HepG2 (cell line): ENCODE data around the gene MAPK11. TPM values are rescaled to one million over a fixed set of nuclear protein-coding genes. Genes with fewer than 3 reads are reported as not detected.

Source experiments
- ARID4A ChIP-seq: sonication (generic); formaldehyde crosslinking; IDR thresholded peaks from 2 replicates; pipeline ENCODE4 v1.5.0; 2020; ENCODE audit warnings: mild to moderate bottlenecking, missing genetic modification reagents, borderline replicate concordance
- BORCS8-MEF2B ChIP-seq: sonication (generic); formaldehyde crosslinking; IDR thresholded peaks from 2 replicates; pipeline ENCODE4 v1.8.0; 2022; ENCODE audit warnings: mild to moderate bottlenecking, missing genetic modification reagents
- FIP1L1 ChIP-seq: fragments of 200-400 bp; formaldehyde crosslinking; IDR thresholded peaks from 2 replicates; pipeline ENCODE4 v1.6.1; 2018; ENCODE audit warnings: low read depth, mild to moderate bottlenecking, low read length, moderate library complexity, borderline replicate concordance; ENCODE audit not compliant: insufficient read depth
- HINFP ChIP-seq: sonication (generic); formaldehyde crosslinking; IDR thresholded peaks from 2 replicates; pipeline ENCODE4 v1.4.0; 2020; ENCODE audit warnings: low read depth, mild to moderate bottlenecking, missing genetic modification reagents
- KAT7 ChIP-seq: IDR thresholded peaks from 2 replicates; pipeline ENCODE4 v1.6.1; 2018; ENCODE audit warnings: borderline replicate concordance, missing compliant biosample characterization
- KLF6 ChIP-seq: IDR thresholded peaks from 2 replicates; pipeline ENCODE4 v1.8.0; 2016; ENCODE audit warnings: missing biosample characterization, missing genetic modification reagents
- RORA ChIP-seq: sonication (generic); formaldehyde crosslinking; IDR thresholded peaks from 2 replicates; pipeline ENCODE4 v1.5.0; 2020; ENCODE audit warnings: mild to moderate bottlenecking, missing genetic modification reagents, moderate library complexity
- ZFP91 ChIP-seq: sonication (generic); formaldehyde crosslinking; IDR thresholded peaks from 2 replicates; pipeline ENCODE4 v1.9.0; 2022; ENCODE audit warnings: missing genetic modification reagents, mild to moderate bottlenecking, borderline replicate concordance
- ZNF225 ChIP-seq: sonication (generic); formaldehyde crosslinking; IDR thresholded peaks from 2 replicates; pipeline ENCODE4 v1.4.0; 2020; ENCODE audit warnings: mild to moderate bottlenecking, missing genetic modification reagents
- ZNF253 ChIP-seq: sonication (generic); formaldehyde crosslinking; IDR thresholded peaks from 2 replicates; pipeline ENCODE4 v1.8.0; 2022; ENCODE audit warnings: mild to moderate bottlenecking, missing genetic modification reagents, borderline replicate concordance
- ZNF256 ChIP-seq: sonication (generic); formaldehyde crosslinking; conservative IDR thresholded peaks from 2 replicates; pipeline ENCODE4 v1.4.0; 2020; ENCODE audit warnings: missing genetic modification reagents
- polyA plus RNA-seq, 8 experiments: library from polyadenylated mRNA; depleted of rRNA in 3 of 8; stranded (reverse) in 7 of 8; unstranded in 1 of 8; fragments of >200 nt; fragmentation: Illumina TruSeq in 4 of 8; extraction: Trizol in 4 of 8; gene quantifications; 2 replicates each; pipeline versions ENCODE4 v1.2.1 to v1.2.3, GENCODE V29; 2011 to 2016; ENCODE audit warnings: low read depth in 4 of 8, missing spikeins in 1 of 8, mixed read lengths in 1 of 8; ENCODE audit not compliant: insufficient read depth in 1 of 8
- total RNA-seq, 5 experiments: library from RNA; depleted of rRNA; stranded (reverse); fragments of >200 nt; fragmentation: Illumina TruSeq; extraction: Trizol; gene quantifications; 2 replicates each; pipeline ENCODE4 v1.2.3, GENCODE V29; 2016; ENCODE audit warnings: low read depth in 1 of 5
- TF ChIP-seq, protein P1 (sequence below): sonication (generic); formaldehyde crosslinking; IDR thresholded peaks from 2 replicates; pipeline ENCODE4 v1.5.0; 2020; ENCODE audit warnings: missing genetic modification reagents, mild to moderate bottlenecking, borderline replicate concordance

MAPK11 gene
- total and polyA plus RNA-seq, 2 of the 13 experiments (the other 11 are each of a cell fraction or from before 2014, with no cell fraction given), result 0.15 to 0.17 TPM

GRCh38 chr22:50244420-50245213, 25.6 kb downstream of the MAPK11 start, which contains the start of gene TUBGCP6 (continued):
- TF ChIP-seq ARID4A, result peak; percentile 96
- peak; percentile 87 for TF ChIP-seq ZFP91 (CRISPR knock-in tag)
- peak; percentile 89 for TF ChIP-seq KLF6 (CRISPR knock-in tag)
- no peak for TF ChIP-seq ZNF253 (CRISPR knock-in tag)
- TF ChIP-seq RORA (CRISPR knock-in tag), result no peak
- peak; percentile 93; the same call in 1 of the 2 replicates for TF ChIP-seq KAT7
- peak; percentile 89 for TF ChIP-seq ZNF225 (CRISPR knock-in tag)
- peak; percentile 81; the same call in 1 of the 2 replicates for TF ChIP-seq HINFP (CRISPR knock-in tag)
- TF ChIP-seq ZNF256 (CRISPR knock-in tag), result peak; percentile 30; the same call in 1 of the 2 replicates
- TF ChIP-seq, protein P1, sequence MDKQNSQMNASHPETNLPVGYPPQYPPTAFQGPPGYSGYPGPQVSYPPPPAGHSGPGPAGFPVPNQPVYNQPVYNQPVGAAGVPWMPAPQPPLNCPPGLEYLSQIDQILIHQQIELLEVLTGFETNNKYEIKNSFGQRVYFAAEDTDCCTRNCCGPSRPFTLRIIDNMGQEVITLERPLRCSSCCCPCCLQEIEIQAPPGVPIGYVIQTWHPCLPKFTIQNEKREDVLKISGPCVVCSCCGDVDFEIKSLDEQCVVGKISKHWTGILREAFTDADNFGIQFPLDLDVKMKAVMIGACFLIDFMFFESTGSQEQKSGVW, result no peak
- TF ChIP-seq BORCS8-MEF2B, result peak; percentile 84
- no peak for TF ChIP-seq FIP1L1
